ENCODE results near the gene SDC4.

DNA sequence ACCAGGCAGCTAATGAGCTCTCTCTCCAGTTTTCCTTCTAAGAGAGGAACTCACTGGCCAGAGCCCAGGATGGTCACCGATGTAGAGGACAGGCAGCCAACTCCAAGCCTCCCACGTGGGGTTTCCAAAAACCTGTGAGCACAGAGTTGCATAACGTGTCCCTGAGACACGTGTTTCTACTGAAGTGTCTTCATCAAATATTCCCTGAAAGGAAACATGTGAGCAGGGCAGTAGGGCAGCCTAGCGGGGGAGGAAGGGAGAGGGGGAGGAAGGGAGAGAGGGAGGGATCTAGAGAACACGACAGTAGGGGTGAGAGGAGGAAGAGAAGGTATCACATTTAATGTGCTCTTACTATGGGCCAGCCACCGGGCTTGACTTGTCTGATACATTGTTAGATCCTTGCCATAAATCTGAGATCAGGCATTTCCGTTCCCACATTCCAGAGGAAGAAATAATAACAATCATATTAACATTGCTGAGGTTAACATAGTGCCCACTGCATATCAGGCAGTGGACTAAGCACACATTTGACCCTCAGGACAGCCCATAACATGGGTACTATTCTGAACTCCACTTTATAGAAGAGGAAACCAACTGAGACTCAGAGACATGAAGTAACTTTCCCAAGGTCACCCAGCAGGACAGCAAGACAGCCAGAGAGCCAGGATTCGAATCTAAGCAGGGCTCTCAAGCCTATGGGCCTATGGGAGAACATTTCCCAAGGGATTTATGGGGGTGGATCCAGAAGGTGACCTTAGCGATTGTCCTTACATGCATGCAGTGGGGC lies 10.3 kb upstream of the SDC4 start:
- TF ChIP-seq, protein P1, sequence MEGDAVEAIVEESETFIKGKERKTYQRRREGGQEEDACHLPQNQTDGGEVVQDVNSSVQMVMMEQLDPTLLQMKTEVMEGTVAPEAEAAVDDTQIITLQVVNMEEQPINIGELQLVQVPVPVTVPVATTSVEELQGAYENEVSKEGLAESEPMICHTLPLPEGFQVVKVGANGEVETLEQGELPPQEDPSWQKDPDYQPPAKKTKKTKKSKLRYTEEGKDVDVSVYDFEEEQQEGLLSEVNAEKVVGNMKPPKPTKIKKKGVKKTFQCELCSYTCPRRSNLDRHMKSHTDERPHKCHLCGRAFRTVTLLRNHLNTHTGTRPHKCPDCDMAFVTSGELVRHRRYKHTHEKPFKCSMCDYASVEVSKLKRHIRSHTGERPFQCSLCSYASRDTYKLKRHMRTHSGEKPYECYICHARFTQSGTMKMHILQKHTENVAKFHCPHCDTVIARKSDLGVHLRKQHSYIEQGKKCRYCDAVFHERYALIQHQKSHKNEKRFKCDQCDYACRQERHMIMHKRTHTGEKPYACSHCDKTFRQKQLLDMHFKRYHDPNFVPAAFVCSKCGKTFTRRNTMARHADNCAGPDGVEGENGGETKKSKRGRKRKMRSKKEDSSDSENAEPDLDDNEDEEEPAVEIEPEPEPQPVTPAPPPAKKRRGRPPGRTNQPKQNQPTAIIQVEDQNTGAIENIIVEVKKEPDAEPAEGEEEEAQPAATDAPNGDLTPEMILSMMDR (IDR thresholded peaks at IDR 0.05), result no peak
- TF ChIP-seq POLR2A (IDR thresholded peaks at IDR 0.05) (no peak), POLR2AphosphoS5 (IDR thresholded peaks at IDR 0.05; ENCODE audit: insufficient read depth in 1 of 2, low read depth in 1 of 2) (peak; percentile 34 to 91)

All from vagina (tissue), 2 donors.